Sigmoid colon (tissue), 4 donors: ENCODE measurements around the gene BNIP2.

Experiments
- CTCF ChIP-seq, 4 experiments: fragments of 450-650 bp in 3 of 4; fragments of 200-600 bp in 1 of 4; IDR thresholded peaks; one replicate each; pipeline ENCODE4 v1.5.1; 2016 to 2019; ENCODE audit warnings: antibody characterized with exemption in 4 of 4, mild to moderate bottlenecking in 3 of 4, moderate library complexity in 2 of 4
- EP300 ChIP-seq, 4 donors: sonication (generic); formaldehyde crosslinking; IDR thresholded peaks; one replicate each; pipeline ENCODE4 v1.6.1; 2017; ENCODE audit warnings: antibody characterized with exemption in 4 of 4
- POLR2AphosphoS5 ChIP-seq, 4 donors: sonication (generic); formaldehyde crosslinking; IDR thresholded peaks; one replicate each; pipeline ENCODE4 v1.6.1; 2017; ENCODE audit warnings: antibody characterized with exemption in 4 of 4

GRCh38 chr15:59659366-59659765 is 29.8 kb downstream of the BNIP2 start:
- TF ChIP-seq CTCF (IDR thresholded peaks at IDR 0.05) (no peak), EP300 (IDR thresholded peaks at IDR 0.05) (no peak), POLR2AphosphoS5 (IDR thresholded peaks at IDR 0.05) (no peak)
